Tibial nerve (tissue), 3 donors: Measurements from ENCODE around the gene CCDC87.

Experiments
- POLR2A ChIP-seq, 2 donors: fragments of 450-650 bp; IDR thresholded peaks; one replicate each; pipeline ENCODE4 v1.6.1; 2017; ENCODE audit warnings: antibody characterized with exemption in 2 of 2, mild to moderate bottlenecking in 2 of 2, moderate library complexity in 2 of 2
- TF ChIP-seq, protein P1 (sequence below), 5 experiments: fragments of 200-600 bp in 3 of 5; fragments of 450-650 bp in 2 of 5; sonication (generic) in 3 of 5; IDR thresholded peaks; one replicate each; pipeline ENCODE4 v1.5.1; 2016 to 2019; ENCODE audit warnings: antibody characterized with exemption in 5 of 5, mild to moderate bottlenecking in 3 of 5, moderate library complexity in 2 of 5

- no peak for TF ChIP-seq POLR2A (IDR thresholded peaks at IDR 0.05)
- TF ChIP-seq, protein P1, sequence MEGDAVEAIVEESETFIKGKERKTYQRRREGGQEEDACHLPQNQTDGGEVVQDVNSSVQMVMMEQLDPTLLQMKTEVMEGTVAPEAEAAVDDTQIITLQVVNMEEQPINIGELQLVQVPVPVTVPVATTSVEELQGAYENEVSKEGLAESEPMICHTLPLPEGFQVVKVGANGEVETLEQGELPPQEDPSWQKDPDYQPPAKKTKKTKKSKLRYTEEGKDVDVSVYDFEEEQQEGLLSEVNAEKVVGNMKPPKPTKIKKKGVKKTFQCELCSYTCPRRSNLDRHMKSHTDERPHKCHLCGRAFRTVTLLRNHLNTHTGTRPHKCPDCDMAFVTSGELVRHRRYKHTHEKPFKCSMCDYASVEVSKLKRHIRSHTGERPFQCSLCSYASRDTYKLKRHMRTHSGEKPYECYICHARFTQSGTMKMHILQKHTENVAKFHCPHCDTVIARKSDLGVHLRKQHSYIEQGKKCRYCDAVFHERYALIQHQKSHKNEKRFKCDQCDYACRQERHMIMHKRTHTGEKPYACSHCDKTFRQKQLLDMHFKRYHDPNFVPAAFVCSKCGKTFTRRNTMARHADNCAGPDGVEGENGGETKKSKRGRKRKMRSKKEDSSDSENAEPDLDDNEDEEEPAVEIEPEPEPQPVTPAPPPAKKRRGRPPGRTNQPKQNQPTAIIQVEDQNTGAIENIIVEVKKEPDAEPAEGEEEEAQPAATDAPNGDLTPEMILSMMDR (IDR thresholded peaks at IDR 0.05) = no peak
Measured at GRCh38 chr11:66567787-66568123, 25.1 kb downstream of the CCDC87 start.
